ENCODE data around the gene TMPRSS5.

GRCh38 chr11:113697111-113697510 lies 9.0 kb downstream of the TMPRSS5 start:
- TF ChIP-seq, protein P1, sequence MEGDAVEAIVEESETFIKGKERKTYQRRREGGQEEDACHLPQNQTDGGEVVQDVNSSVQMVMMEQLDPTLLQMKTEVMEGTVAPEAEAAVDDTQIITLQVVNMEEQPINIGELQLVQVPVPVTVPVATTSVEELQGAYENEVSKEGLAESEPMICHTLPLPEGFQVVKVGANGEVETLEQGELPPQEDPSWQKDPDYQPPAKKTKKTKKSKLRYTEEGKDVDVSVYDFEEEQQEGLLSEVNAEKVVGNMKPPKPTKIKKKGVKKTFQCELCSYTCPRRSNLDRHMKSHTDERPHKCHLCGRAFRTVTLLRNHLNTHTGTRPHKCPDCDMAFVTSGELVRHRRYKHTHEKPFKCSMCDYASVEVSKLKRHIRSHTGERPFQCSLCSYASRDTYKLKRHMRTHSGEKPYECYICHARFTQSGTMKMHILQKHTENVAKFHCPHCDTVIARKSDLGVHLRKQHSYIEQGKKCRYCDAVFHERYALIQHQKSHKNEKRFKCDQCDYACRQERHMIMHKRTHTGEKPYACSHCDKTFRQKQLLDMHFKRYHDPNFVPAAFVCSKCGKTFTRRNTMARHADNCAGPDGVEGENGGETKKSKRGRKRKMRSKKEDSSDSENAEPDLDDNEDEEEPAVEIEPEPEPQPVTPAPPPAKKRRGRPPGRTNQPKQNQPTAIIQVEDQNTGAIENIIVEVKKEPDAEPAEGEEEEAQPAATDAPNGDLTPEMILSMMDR (IDR thresholded peaks at IDR 0.05), result no peak
- TF ChIP-seq POLR2A (IDR thresholded peaks at IDR 0.05), result no peak
